ENCODE measurements around the gene HOXB9.
A peak's percentile ranks its signal among the peaks of the same experiment; 100 is the strongest.

The HOXB9 gene

GRCh38 chr17:48596000-48596734, 30.0 kb downstream of the HOXB9 start:
- DNase-seq, result peak; percentile 41

- DNase-seq, result no peak
Observed at GRCh38 chr17:48595278-48595999, 30.7 kb downstream of the HOXB9 start.

- DNase-seq, result no peak
Observed at GRCh38 chr17:48594538-48595277, 31.4 kb downstream of the HOXB9 start.

- DNase-seq, result peak; percentile 87
Observed at GRCh38 chr17:48593840-48594537, 32.2 kb downstream of the HOXB9 start.

- DNase-seq, result peak; percentile 49
Observed at GRCh38 chr17:48593126-48593829, 32.9 kb downstream of the HOXB9 start, which contains the start of gene HOXB5. Gene HOXB5, minus strand, starts transcription at chr17:48593779. Its CDS starts 97 bp downstream, at chr17:48593682.

- peak; percentile 37 for DNase-seq
Observed at GRCh38 chr17:48592577-48592976, 33.6 kb downstream of the HOXB9 start.

- no peak for DNase-seq
Observed at GRCh38 chr17:48592057-48592514, 34.1 kb downstream of the HOXB9 start.

GRCh38 chr17:48591255-48592056, 34.7 kb downstream of the HOXB9 start:
- no peak for DNase-seq

GRCh38 chr17:48590607-48591161, 35.5 kb downstream of the HOXB9 start:
- DNase-seq, result no peak

- no peak for DNase-seq
Observed at GRCh38 chr17:48589831-48590606, 36.1 kb downstream of the HOXB9 start, which contains the start of gene HOXB3. Gene HOXB3, minus strand, starts transcription at chr17:48590241. Its CDS starts 37,767 bp downstream, at chr17:48552474.

GRCh38 chr17:48589060-48589830, 36.9 kb downstream of the HOXB9 start:
- no peak for DNase-seq

GRCh38 chr17:48588528-48588927, 37.6 kb downstream of the HOXB9 start:
- DNase-seq, result no peak

- DNase-seq, result no peak
Observed at GRCh38 chr17:48588074-48588415, 38.1 kb downstream of the HOXB9 start.

- no peak for DNase-seq
Observed at GRCh38 chr17:48587276-48588073, 38.7 kb downstream of the HOXB9 start.

- DNase-seq, result peak; percentile 59
Observed at GRCh38 chr17:48586355-48587258, 39.6 kb downstream of the HOXB9 start.

- no peak for DNase-seq
Observed at GRCh38 chr17:48584223-48584741, 41.9 kb downstream of the HOXB9 start.

- no peak for DNase-seq
Observed at GRCh38 chr17:48583708-48584222, 42.4 kb downstream of the HOXB9 start.
